HG02678 (cell line): Measurements from ENCODE around the gene OR51D1.

Source experiments
- ATAC-seq: cut with Tn5 transposase; IDR thresholded peaks from one replicate; pipeline ENCODE4 v1.9.1; 2021; ENCODE audit warnings: mild to moderate bottlenecking, moderate library complexity; ENCODE audit not compliant: unreplicated experiment

OR51D1 gene

GRCh38 chr11:4644233-4644632, 7.0 kb downstream of the OR51D1 start:
- ATAC-seq: no peak

GRCh38 chr11:4645974-4646373, 8.7 kb downstream of the OR51D1 start:
- ATAC-seq: no peak

- ATAC-seq: no peak
Observed at GRCh38 chr11:4647766-4648165, 10.5 kb downstream of the OR51D1 start.

- no peak for ATAC-seq
Observed at GRCh38 chr11:4654635-4655369, 17.5 kb downstream of the OR51D1 start.

GRCh38 chr11:4658629-4659445, 21.6 kb downstream of the OR51D1 start:
- no peak for ATAC-seq

- ATAC-seq: no peak
Observed at GRCh38 chr11:4662876-4663275, 25.6 kb downstream of the OR51D1 start.

- no peak for ATAC-seq
Observed at GRCh38 chr11:4664183-4664582, 26.9 kb downstream of the OR51D1 start.

- ATAC-seq: no peak
Observed at GRCh38 chr11:4664786-4665185, 27.5 kb downstream of the OR51D1 start.

GRCh38 chr11:4665424-4665823, 28.1 kb downstream of the OR51D1 start:
- ATAC-seq: no peak

- no peak for ATAC-seq
Observed at GRCh38 chr11:4671741-4672140, 34.5 kb downstream of the OR51D1 start.

GRCh38 chr11:4672470-4672869, 35.2 kb downstream of the OR51D1 start:
- ATAC-seq: no peak

GRCh38 chr11:4673781-4674180, 36.5 kb downstream of the OR51D1 start:
- no peak for ATAC-seq

- ATAC-seq: no peak
Observed at GRCh38 chr11:4677948-4678347, 40.7 kb downstream of the OR51D1 start.

- ATAC-seq: no peak
Observed at GRCh38 chr11:4680341-4680740, 43.1 kb downstream of the OR51D1 start.

GRCh38 chr11:4682623-4683419, 45.5 kb downstream of the OR51D1 start:
- ATAC-seq: no peak

- no peak for ATAC-seq
Observed at GRCh38 chr11:4684631-4685285, 47.5 kb downstream of the OR51D1 start.
